ENCODE data around the gene AUTS2.

The AUTS2 gene

GRCh38 chr7:70371652-70372051, 773.4 kb downstream of the AUTS2 start:
- TF ChIP-seq CTCF (IDR thresholded peaks at IDR 0.05; ENCODE audit: low read depth, low read length) = no peak

GRCh38 chr7:70372768-70373515, 774.7 kb downstream of the AUTS2 start:
- no peak for TF ChIP-seq CTCF (IDR thresholded peaks at IDR 0.05; ENCODE audit: low read depth, low read length)
- H3K4me3 ChIP-seq (ENCODE audit: low read depth, low read length) = no peak overlapping the region

More at GRCh38 chr7:70371652-70372051, 773.4 kb downstream of the AUTS2 start:
- no peak overlapping the region for H3K4me3 ChIP-seq (ENCODE audit: low read depth, low read length)

GRCh38 chr7:70374772-70375533, 776.7 kb downstream of the AUTS2 start:
- no peak overlapping the region for H3K4me3 ChIP-seq (ENCODE audit: low read depth, low read length)

GRCh38 chr7:70376561-70377031, 778.3 kb downstream of the AUTS2 start:
- H3K4me3 ChIP-seq (ENCODE audit: low read depth, low read length) = no peak overlapping the region
- no peak for TF ChIP-seq CTCF (IDR thresholded peaks at IDR 0.05; ENCODE audit: low read depth, low read length)

More at GRCh38 chr7:70374772-70375533, 776.7 kb downstream of the AUTS2 start:
- no peak for TF ChIP-seq CTCF (IDR thresholded peaks at IDR 0.05; ENCODE audit: low read depth, low read length)

- no peak for TF ChIP-seq CTCF (IDR thresholded peaks at IDR 0.05; ENCODE audit: low read depth, low read length)
- no peak overlapping the region for H3K4me3 ChIP-seq (ENCODE audit: low read depth, low read length)
These were observed 779.7 kb downstream of the AUTS2 start for GRCh38 chr7:70377957-70378356.

- no peak for TF ChIP-seq CTCF (IDR thresholded peaks at IDR 0.05; ENCODE audit: low read depth, low read length)
- H3K4me3 ChIP-seq (ENCODE audit: low read depth, low read length) = no peak overlapping the region
These were observed 780.9 kb downstream of the AUTS2 start for GRCh38 chr7:70379210-70379609.
